HG03025 (cell line): ENCODE data around the gene KHK.

ENCODE experiments used
- ATAC-seq: cut with Tn5 transposase; IDR thresholded peaks from one replicate; pipeline ENCODE4 v1.9.1; 2021; ENCODE audit warnings: mild to moderate bottlenecking, moderate library complexity; ENCODE audit not compliant: unreplicated experiment, low FRiP score

KHK gene

DNA sequence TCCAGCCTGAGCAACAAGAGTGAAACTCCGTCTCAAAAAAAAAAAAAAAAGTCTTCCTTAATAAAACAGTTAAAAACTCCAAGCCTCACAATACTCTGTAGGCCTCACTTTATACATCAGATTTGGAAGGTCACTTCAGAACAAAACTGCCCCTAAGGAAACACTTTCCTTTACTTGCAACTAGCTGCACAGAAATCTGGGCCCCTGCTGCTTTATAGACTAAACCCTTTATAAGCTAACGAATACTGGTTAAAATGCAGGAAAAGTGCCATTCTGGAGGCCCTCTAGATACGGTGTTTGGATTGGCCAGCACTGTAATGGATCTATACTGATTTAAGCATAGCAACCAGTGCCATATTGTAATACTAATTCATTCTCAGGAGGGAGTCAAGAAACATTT lies 38.5 kb downstream of the KHK start:
- no peak for ATAC-seq

DNA sequence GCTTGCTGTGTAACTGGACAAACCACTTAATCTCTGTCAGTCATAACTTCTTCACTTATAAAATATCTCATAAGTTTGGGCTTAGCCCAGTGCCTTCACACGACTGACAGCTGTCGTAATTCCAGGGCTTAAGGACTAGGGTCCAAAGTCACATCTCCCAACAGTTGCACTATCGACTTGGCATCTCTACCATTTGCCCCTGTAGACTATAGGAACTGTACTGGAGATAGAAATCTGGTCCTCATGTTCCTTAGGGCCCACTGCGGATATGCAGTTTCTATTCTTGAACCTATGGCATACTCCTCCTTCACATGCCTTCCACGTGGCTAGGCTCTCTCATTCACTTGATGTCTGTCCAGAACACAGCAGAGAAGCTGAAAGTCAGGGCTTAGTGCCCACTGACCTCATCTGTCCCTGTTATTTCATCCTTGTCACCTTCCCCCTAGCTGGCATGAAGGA lies 39.7 kb downstream of the KHK start:
- ATAC-seq: no peak

- no peak for ATAC-seq
These were observed 41.5 kb downstream of the KHK start for GRCh38 chr2:27127883-27128667.

DNA sequence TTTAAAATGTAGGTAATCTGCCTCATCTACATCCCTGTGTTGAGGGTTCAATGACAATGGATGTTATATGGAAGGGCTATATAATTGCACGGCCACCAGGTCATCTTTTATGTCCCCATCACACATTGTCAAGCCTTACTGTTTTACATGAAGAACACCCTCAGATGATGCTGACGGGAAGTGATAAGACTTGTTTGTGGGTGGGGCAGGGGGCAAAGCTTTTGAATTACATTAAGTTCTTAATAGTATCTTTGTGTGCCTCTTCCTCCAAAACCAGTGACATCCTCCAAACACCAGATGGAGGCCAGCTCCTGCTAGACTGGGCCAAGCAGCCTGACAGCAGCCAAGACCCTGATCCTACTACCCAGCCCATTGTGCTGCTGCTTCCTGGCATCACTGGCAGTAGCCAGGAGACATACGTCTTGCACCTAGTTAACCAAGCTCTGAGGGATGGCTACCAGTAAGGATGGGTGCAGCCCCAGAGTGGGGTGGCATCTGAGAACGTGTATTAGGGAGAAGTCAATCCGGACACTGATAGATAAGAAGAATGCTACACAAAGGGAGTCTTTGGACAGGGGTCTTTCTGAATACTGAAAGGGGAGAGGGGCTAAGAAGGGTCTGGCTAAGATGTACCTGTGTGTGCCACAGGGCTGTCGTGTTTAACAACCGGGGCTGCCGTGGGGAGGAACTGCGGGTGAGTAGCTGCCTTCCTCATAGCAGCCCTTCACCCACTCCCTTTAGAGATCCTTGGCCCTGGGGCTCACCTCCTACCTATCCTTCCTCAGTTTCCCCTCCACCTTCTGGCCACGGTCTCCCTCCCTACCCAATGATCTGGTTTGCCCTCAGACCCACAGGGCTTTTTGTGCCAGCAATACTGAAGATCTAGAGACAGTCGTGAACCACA lies 42.3 kb downstream of the KHK start:
- ATAC-seq: no peak

GRCh38 chr2:27130396-27130795 lies 43.8 kb downstream of the KHK start:
- ATAC-seq: no peak

- ATAC-seq: no peak
These were observed 44.9 kb downstream of the KHK start for GRCh38 chr2:27131429-27131828.

GRCh38 chr2:27133195-27133875 lies 46.8 kb downstream of the KHK start:
- no peak for ATAC-seq

- peak; percentile 72 for ATAC-seq
These were observed 47.6 kb downstream of the KHK start, which contains the start of gene PREB for GRCh38 chr2:27133905-27134780. PREB (minus strand) TSS chr2:27134636; CDS start chr2:27134421, 215 bp downstream.

DNA sequence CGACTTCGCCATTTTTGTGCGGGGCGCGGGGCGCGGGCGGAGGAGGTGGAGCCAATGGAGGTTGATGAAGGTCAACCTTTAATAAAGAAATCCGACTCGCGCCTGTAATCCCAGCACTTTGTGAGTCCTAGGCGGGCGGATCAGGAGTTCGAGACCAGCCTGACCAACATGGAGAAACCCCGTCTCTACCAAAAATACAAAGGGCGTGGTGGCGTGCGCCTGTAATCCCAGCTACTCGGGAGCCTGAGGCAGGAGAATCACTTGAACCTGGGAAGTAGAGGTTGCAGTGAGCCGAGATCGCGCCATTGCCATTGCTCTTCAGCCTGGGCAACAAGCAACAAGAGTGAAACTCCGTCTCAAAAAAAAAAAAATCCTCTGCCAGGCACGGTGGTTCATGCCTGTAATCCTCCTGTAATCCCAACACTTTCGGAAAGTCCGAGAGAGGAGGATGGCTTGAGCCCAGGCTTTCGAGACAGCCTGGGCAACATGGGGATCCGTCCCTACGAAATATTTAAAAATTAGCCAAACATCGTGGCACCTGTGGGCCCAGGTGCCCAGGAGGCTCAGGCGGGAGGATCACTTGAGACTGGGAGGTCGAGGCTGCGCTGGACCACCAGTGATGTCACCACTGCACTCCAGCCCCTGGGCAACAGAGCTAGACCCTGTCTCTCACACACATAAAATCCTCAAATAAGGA lies 48.4 kb downstream of the KHK start:
- ATAC-seq: no peak

DNA sequence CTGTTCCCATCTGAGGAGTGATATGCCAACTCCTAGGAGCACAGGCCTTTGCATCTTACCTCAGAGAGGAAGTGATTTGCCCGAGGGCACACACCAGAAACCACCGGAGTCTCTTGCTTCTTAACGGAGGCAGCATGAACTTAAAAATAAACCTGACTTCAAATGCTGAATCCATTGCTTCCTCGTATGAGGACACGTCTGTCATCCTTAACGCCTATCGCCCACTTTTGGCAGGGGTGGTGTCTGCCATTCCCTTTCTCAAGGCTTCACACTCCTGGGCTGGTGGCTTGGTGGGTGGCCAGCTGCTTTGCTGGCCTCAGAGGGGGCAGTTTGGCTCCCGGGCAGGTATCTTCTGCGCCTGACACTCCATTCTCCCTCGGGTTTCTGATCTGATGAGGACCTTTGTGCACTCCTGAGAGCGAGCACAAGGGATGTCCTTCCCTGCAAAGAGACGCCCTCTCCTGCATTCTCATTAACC lies 48.9 kb downstream of the KHK start:
- ATAC-seq: no peak

- no peak for ATAC-seq
These were observed 50.2 kb downstream of the KHK start for GRCh38 chr2:27136751-27137150.

DNA sequence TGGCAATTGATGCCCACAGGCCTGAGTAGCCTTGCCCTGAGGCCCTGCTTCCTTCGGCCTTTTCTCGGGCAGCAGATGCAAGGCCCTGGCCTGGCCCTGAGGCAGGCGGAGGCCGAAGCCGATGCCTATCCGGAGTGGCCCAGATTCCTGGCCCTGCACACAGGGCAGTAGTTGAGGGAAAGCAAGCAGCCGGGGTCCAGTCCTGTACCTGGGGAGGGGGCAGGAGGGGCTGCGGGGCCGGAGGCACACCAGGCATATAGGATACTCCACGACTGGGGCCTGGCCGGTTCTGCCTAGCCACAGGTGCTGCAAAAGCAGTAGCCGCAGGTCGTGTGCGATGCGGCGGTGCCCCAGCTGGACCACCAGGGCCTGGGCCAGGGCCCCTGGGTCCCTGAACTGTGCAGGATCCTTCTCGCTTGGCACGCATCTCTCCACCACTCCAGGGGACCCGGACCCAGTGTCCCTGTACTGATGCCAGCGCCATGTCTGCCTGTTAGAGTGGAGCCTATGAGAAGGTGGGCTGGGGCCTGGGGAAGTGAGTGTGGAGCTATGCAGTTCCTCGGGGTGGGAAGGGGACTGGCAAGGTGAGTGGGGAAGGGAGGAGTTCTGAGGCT lies 50.9 kb downstream of the KHK start:
- no peak for ATAC-seq

- no peak for ATAC-seq
These were observed 51.5 kb downstream of the KHK start for GRCh38 chr2:27138111-27138510.

- no peak for ATAC-seq
These were observed 52.7 kb downstream of the KHK start, which contains the start of gene PRR30 for GRCh38 chr2:27139310-27139709. PRR30 (minus strand) TSS chr2:27139410; CDS start chr2:27138329, 1,081 bp downstream.

DNA sequence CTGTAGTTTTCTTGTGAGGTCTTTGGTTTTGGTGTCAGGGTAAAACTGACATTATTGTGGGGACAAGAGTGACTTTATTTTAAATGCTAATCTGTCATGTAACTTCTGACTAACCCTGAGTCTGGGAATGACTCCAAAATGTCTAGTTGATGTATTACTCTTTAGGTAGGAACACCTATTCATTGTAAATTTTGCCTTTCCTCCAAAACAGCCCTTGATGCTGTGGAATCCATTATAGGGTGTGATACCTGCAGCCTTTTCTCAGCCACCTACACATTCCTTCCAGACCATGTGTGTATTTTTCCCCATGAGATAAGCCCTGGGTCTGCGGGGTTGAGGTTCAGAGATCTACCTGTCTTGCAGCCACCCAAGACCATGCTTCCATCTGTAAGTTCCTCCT lies 56.7 kb downstream of the KHK start:
- ATAC-seq: no peak

DNA sequence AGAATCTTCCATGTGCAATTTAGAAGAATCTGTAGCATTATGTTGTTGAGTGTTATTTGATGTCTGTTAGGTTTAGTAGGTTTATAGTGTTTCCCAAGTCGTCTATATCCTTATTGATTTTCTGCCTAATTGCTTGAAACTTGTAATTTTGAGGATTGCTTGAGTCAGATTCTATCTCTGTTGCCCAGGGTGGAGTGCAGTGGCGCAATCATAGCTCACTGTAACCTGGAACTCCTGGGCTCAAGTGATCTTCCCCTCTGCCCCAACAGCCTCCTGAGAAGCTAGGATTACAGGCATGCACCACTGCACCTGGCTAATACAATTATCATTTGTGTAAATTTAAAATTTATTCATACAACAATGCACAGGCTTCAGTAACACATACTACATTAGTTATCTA lies 59.1 kb downstream of the KHK start:
- no peak for ATAC-seq

- ATAC-seq: no peak
These were observed 61.4 kb downstream of the KHK start for GRCh38 chr2:27147935-27148334.

- no peak for ATAC-seq
These were observed 62.3 kb downstream of the KHK start, which contains the start of gene TCF23 for GRCh38 chr2:27148801-27149439. TCF23 (plus strand) TSS chr2:27149004; CDS start chr2:27149134, 130 bp downstream.
